Esophagus squamous epithelium (tissue), 4 donors: ENCODE results near the gene TCF4.

Source experiments
- POLR2A ChIP-seq, 4 donors: fragments of 450-650 bp; IDR thresholded peaks; one replicate each; pipeline ENCODE4 v1.6.1; 2017; ENCODE audit warnings: antibody characterized with exemption in 4 of 4, mild to moderate bottlenecking in 4 of 4, moderate library complexity in 3 of 4
- TF ChIP-seq, protein P1 (sequence below), 6 experiments: fragments of 450-650 bp in 4 of 6; fragments of 200-600 bp in 2 of 6; sonication (generic) in 2 of 6; IDR thresholded peaks; one replicate each; pipeline ENCODE4 v1.5.1; 2016 to 2019; ENCODE audit warnings: antibody characterized with exemption in 6 of 6, mild to moderate bottlenecking in 4 of 6, moderate library complexity in 4 of 6

DNA sequence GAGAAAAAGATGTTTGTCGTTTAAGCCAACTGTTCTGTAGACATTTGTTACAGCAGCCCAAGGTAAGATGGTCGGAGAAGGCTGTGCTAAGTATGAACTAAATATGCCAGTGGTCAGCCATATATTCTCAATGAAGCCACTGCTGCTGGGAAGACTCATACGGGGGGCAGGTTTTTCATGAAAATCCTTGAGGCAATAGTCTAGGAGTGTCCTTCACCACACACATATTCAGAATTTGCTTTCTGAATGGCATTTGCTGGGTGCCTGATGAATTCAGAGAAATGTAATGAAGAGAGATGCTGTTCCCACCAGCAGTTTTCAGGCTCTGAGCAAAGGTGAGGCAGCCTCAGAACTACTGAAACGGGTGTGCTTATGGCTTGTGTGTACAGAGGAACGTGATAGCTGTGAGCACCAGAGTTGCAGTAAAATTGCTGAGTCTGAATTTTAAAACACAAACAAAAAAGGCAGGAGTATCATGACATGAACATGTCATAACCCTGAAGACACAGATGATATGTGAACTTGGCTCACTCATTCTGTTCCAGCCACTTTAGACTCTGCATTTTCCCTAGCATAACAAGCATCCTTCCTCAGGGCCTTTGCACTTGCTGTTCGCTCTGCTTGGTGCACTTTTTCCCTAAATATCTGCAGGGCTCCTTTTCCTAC, 21.3 kb upstream of the TCF4 start:
- TF ChIP-seq, protein P1, sequence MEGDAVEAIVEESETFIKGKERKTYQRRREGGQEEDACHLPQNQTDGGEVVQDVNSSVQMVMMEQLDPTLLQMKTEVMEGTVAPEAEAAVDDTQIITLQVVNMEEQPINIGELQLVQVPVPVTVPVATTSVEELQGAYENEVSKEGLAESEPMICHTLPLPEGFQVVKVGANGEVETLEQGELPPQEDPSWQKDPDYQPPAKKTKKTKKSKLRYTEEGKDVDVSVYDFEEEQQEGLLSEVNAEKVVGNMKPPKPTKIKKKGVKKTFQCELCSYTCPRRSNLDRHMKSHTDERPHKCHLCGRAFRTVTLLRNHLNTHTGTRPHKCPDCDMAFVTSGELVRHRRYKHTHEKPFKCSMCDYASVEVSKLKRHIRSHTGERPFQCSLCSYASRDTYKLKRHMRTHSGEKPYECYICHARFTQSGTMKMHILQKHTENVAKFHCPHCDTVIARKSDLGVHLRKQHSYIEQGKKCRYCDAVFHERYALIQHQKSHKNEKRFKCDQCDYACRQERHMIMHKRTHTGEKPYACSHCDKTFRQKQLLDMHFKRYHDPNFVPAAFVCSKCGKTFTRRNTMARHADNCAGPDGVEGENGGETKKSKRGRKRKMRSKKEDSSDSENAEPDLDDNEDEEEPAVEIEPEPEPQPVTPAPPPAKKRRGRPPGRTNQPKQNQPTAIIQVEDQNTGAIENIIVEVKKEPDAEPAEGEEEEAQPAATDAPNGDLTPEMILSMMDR (IDR thresholded peaks at IDR 0.05): no peak
- no peak for TF ChIP-seq POLR2A (IDR thresholded peaks at IDR 0.05)
